Endodermal cell (in vitro differentiated cells): ENCODE data around the gene P3H4. TPM values are rescaled to one million over a fixed set of nuclear protein-coding genes. Genes with fewer than 3 reads are reported as not detected.
A peak's percentile ranks its signal among the peaks of the same experiment; 100 is the strongest.
"Not testable (repeated sequence)": the region's sequence is repeated elsewhere in the genome, so short reads cannot be mapped to it uniquely, and the experiment has no call there.

Experiments used
- DNase-seq: peaks from one replicate; pipeline ENCODE4 v3.0.0-alpha.2; 2017
- H3K27ac ChIP-seq: 2 replicates; pipeline ENCODE4 v1.5.1; 2013; ENCODE audit warnings: mild to moderate bottlenecking, low read depth, low read length, moderate library complexity
- H3K27me3 ChIP-seq: 2 replicates; pipeline ENCODE4 v1.6.1; 2013; ENCODE audit warnings: mild to moderate bottlenecking, low read length, moderate library complexity; ENCODE audit not compliant: insufficient read depth, control insufficient read depth, poor library complexity, severe bottlenecking
- H3K36me3 ChIP-seq: 2 replicates; pipeline ENCODE4 v1.7.0; 2013; ENCODE audit warnings: mild to moderate bottlenecking, low read length, moderate library complexity; ENCODE audit not compliant: control insufficient read depth, insufficient read depth
- H3K4me1 ChIP-seq: one replicate; pipeline ENCODE4 v1.7.0; 2013; ENCODE audit warnings: low read length; ENCODE audit not compliant: control insufficient read depth, insufficient read depth
- H3K4me3 ChIP-seq: 2 replicates; pipeline ENCODE4 v1.5.1; 2013; ENCODE audit warnings: mild to moderate bottlenecking, low read length, moderate library complexity
- H3K9ac ChIP-seq: 2 replicates; pipeline ENCODE4 v1.6.1; 2013; ENCODE audit warnings: mild to moderate bottlenecking, low read length, moderate library complexity; ENCODE audit not compliant: poor library complexity, severe bottlenecking; ENCODE audit errors: extremely low read depth
- H3K9me3 ChIP-seq: 2 replicates; pipeline ENCODE4 v1.6.1; 2013; ENCODE audit warnings: mild to moderate bottlenecking, low read length, moderate library complexity; ENCODE audit not compliant: control insufficient read depth
- H3K27ac Mint-ChIP-seq: 2 replicates; pipeline ENCODE4 v1.8.0; 2020; ENCODE audit warnings: mixed read lengths
- H3K27me3 Mint-ChIP-seq: 2 replicates; pipeline ENCODE4 v1.8.0; 2021; ENCODE audit warnings: mild to moderate bottlenecking, mixed read lengths; ENCODE audit not compliant: insufficient read depth
- H3K36me3 Mint-ChIP-seq: 2 replicates; pipeline ENCODE4 v1.8.0; 2020; ENCODE audit warnings: low read depth, mixed read lengths
- H3K4me1 Mint-ChIP-seq: 2 replicates; pipeline ENCODE4 v1.8.0; 2020; ENCODE audit warnings: mixed read lengths
- H3K4me3 Mint-ChIP-seq: 2 replicates; pipeline ENCODE4 v1.8.0; 2020; ENCODE audit warnings: mild to moderate bottlenecking, moderate library complexity, mixed read lengths
- H3K9me3 Mint-ChIP-seq: 2 replicates; pipeline ENCODE4 v1.8.0; 2020; ENCODE audit warnings: mild to moderate bottlenecking, mixed read lengths
- WGBS, 2 experiments: methylation state at CpG; one replicate each; pipeline versions ENCODE4 v1.1.5 to v1.1.7; 2013; ENCODE audit warnings: missing lambda C conversion rate in 2 of 2, mixed read lengths in 1 of 2; ENCODE audit not compliant: insufficient coverage in 1 of 2, insufficient read length in 1 of 2; 5-methylcytosine and 5-hydroxymethylcytosine counted together
- long read RNA-seq, 4 experiments: library from polyadenylated mRNA in 2 of 4; library from RNA in 1 of 4; library from capped mRNA in 1 of 4; stranded (forward) in 3 of 4; unstranded in 1 of 4; transcript quantifications; one replicate each; pipeline ENCODE4 v2.0.0, GENCODE V29; 2020 to 2021; ENCODE audit warnings: inconsistent platforms in 1 of 4
- polyA plus RNA-seq, 2 experiments: library from polyadenylated mRNA; stranded (reverse); fragments of 50-300 nt; gene quantifications; one replicate each; pipeline ENCODE4 v1.2.3, GENCODE V29; 2013
- total RNA-seq, 2 donors: library from RNA; stranded (reverse); fragmentation: NEBNext Ultra II Directional in 1 of 2; extraction: Animal tissue kit (Norgen Biotek cat#: 25700) in 1 of 2; gene quantifications; 2 replicates in 1 of 2; 3 replicates in 1 of 2; pipeline ENCODE4 v1.2.1, GENCODE V29; 2021
- TF ChIP-seq, protein P1 (sequence below): fragments of 200-600 bp; sonication (generic); conservative IDR thresholded peaks from 2 replicates; pipeline ENCODE4 v1.5.0; 2021; ENCODE audit warnings: antibody characterized with exemption, mild to moderate bottlenecking

Gene P3H4, protein sequence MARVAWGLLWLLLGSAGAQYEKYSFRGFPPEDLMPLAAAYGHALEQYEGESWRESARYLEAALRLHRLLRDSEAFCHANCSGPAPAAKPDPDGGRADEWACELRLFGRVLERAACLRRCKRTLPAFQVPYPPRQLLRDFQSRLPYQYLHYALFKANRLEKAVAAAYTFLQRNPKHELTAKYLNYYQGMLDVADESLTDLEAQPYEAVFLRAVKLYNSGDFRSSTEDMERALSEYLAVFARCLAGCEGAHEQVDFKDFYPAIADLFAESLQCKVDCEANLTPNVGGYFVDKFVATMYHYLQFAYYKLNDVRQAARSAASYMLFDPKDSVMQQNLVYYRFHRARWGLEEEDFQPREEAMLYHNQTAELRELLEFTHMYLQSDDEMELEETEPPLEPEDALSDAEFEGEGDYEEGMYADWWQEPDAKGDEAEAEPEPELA
- 10 to 100 TPM; 23.9 to 40.6 TPM for total RNA-seq
- polyA plus RNA-seq (2013, experiment 1 of 2): 32.2 TPM
- 34.7 TPM for polyA plus RNA-seq (2013, experiment 2 of 2)
- long read RNA-seq, experiment 1, partial matches to known transcripts: 6 of 15 reads
- long read RNA-seq, experiment 1, other reads (novel, unspliced or antisense): 3 of 15 reads
- long read RNA-seq, experiment 2, transcript P3H4-202 (8 exons, 2,601 nt): major isoform, 70 of 90 reads
- long read RNA-seq, experiment 2, partial matches to known transcripts: 5 of 90 reads
- long read RNA-seq, experiment 2, other reads (novel, unspliced or antisense): 15 of 90 reads
- long read RNA-seq, experiment 3, transcript P3H4-202 (8 exons, 2,601 nt): major isoform, 71 of 95 reads
- long read RNA-seq, experiment 3, partial matches to known transcripts: 5 of 95 reads
- long read RNA-seq, experiment 3, other reads (novel, unspliced or antisense): 19 of 95 reads
- long read RNA-seq, experiment 4, partial matches to known transcripts: 13 of 15 reads
- long read RNA-seq, experiment 4, other reads (novel, unspliced or antisense): 2 of 15 reads

DNA sequence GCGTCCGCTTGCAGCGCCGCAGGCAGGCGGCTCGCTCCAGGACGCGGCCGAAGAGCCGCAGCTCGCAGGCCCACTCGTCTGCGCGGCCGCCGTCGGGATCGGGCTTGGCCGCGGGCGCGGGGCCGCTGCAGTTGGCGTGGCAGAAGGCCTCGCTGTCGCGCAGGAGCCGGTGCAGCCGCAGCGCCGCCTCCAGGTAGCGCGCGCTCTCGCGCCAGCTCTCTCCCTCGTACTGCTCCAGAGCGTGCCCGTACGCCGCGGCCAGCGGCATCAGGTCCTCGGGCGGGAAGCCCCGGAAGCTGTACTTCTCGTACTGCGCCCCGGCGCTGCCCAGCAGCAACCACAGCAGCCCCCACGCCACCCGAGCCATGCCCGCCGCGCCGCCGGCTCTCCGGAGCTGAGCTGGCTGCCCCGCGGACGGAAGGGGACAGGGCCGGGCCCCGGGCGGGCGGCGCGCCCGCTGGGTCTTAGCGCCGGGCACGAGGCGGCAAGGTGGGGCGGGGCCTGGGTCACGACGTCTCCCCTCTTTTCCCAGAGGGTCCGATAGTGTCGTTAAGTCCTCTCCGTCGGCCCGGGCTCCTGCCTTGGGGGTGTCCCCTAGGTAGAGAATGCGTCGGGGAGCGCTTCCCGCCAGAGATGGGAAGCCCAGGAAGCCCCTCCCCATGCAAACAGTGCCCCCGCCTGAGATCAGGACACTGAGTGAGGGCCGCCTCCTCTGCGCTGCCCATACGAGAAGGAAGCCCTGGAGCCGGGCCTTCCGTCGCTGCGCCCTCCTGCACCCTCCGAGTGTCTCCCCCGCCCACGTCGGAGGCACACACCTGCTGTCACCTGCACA is at the start of gene P3H4:
P3H4 (minus strand) TSS at position 401 of the 832 bp plus-strand sequence; CDS start at position 367, 34 bp downstream.
- Mint-ChIP-seq H3K27ac (peak within 1 kb of the TSS; percentile 88), H3K36me3 (peaks cover 6% of the 10 kb centered on the region), H3K4me1 (peaks cover 13% of the 10 kb centered on the region), H3K9me3 (no peaks in the 10 kb centered on the region), H3K4me3 (peak within 1 kb of the TSS; percentile 79), H3K27me3 (peaks cover 12% of the 10 kb centered on the region)
- Histone ChIP-seq H3K27me3 (no peaks in the 10 kb centered on the region), H3K36me3 (peaks cover 1% of the 10 kb centered on the region), H3K9me3 (no peaks in the 10 kb centered on the region), H3K4me1 (no peaks in the 10 kb centered on the region), H3K4me3 (peak within 1 kb of the TSS; percentile 87), H3K9ac (peak within 1 kb of the TSS; percentile 62), H3K27ac (peak within 1 kb of the TSS; percentile 83)
- TF ChIP-seq, protein P1, sequence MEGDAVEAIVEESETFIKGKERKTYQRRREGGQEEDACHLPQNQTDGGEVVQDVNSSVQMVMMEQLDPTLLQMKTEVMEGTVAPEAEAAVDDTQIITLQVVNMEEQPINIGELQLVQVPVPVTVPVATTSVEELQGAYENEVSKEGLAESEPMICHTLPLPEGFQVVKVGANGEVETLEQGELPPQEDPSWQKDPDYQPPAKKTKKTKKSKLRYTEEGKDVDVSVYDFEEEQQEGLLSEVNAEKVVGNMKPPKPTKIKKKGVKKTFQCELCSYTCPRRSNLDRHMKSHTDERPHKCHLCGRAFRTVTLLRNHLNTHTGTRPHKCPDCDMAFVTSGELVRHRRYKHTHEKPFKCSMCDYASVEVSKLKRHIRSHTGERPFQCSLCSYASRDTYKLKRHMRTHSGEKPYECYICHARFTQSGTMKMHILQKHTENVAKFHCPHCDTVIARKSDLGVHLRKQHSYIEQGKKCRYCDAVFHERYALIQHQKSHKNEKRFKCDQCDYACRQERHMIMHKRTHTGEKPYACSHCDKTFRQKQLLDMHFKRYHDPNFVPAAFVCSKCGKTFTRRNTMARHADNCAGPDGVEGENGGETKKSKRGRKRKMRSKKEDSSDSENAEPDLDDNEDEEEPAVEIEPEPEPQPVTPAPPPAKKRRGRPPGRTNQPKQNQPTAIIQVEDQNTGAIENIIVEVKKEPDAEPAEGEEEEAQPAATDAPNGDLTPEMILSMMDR: peak; percentile 83
- peak; percentile 95 for DNase-seq
- WGBS, 2 experiments: 0% methylated on average over 35 to 96 of the region's 96 CpGs

DNA sequence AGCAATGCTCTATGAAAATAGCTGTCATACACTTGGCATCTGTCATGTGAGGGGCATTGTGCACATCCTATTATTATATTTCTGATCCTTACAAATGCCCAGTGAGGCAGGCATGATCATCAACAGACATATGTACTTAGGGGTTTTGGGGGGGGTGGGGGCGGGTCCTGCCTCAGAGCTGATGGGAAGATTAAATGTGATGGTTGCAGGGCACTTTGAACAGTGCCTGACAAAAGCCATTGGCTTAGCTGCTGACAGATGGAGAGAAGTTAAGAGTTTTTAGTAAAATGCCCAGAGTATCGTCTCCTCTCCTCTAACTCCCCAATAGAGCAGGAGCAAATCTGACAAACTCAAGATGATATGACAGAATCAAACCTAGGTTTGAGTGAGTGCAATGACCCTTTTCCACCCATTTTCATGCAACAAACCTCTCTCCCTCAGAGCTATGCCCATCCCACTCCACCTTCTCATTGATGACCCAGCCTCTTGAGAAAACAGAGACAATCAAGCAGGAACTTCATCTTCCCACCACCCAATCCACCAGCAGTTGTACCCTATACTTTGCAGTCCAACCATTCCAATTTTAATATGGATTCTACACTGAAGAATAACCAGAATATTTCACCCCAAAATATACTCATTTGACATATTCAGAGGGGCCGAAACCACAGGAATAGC is 48.6 kb upstream of the P3H4 start:
- Mint-ChIP-seq H3K4me3 (no peak overlapping the region), H3K36me3 (peaks cover 2% of the 10 kb centered on the region), H3K27me3 (no peaks in the 10 kb centered on the region), H3K4me1 (peaks cover 12% of the 10 kb centered on the region), H3K9me3 (no peaks in the 10 kb centered on the region), H3K27ac (peak overlapping the region; percentile 4)
- Histone ChIP-seq H3K27me3 (no peaks in the 10 kb centered on the region), H3K9ac (no peak overlapping the region), H3K36me3 (no peaks in the 10 kb centered on the region), H3K27ac (no peak overlapping the region), H3K4me1 (no peaks in the 10 kb centered on the region), H3K4me3 (no peak overlapping the region), H3K9me3 (no peaks in the 10 kb centered on the region)
- peak; percentile 48 for DNase-seq
- TF ChIP-seq, protein P1: no peak
- 72 to 76% methylated on average over 2 to 3 of the region's 3 CpGs for WGBS, 2 experiments

DNA sequence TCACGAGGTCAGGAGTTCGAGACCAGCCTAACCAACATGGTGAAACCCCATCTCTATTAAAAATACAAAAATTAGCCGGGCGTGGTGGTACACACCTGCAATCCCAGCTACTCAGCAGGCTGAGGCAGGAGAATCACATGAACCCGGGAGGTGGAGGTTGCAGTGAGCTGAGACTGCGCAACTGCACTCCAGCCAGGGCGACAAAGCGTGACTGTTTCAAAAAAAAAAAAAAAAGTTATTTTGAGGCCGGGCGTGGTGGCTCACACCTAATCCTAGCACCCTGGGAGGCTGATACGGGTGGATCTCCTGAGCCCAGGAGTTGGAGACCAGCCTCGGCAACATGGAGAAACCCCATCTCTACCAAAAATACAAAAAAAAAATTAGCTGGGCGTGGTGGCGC is 39.6 kb upstream of the P3H4 start:
- H3K9ac ChIP-seq, H3K27me3 ChIP-seq, H3K27ac Mint-ChIP-seq, H3K27ac ChIP-seq, H3K4me3 ChIP-seq, H3K4me1 Mint-ChIP-seq, DNase-seq, H3K9me3 Mint-ChIP-seq, H3K4me3 Mint-ChIP-seq, H3K4me1 ChIP-seq, H3K27me3 Mint-ChIP-seq, H3K9me3 ChIP-seq: not testable (repeated sequence)
- H3K36me3 ChIP-seq: peaks cover 24% of the 10 kb centered on the region
- peaks cover 21% of the 10 kb centered on the region for H3K36me3 Mint-ChIP-seq
- WGBS, 2 experiments: 90 to 94% methylated on average over 6 to 14 of the region's 14 CpGs
